Measurements from ENCODE around the gene LARGE1.

LARGE1 gene

DNA sequence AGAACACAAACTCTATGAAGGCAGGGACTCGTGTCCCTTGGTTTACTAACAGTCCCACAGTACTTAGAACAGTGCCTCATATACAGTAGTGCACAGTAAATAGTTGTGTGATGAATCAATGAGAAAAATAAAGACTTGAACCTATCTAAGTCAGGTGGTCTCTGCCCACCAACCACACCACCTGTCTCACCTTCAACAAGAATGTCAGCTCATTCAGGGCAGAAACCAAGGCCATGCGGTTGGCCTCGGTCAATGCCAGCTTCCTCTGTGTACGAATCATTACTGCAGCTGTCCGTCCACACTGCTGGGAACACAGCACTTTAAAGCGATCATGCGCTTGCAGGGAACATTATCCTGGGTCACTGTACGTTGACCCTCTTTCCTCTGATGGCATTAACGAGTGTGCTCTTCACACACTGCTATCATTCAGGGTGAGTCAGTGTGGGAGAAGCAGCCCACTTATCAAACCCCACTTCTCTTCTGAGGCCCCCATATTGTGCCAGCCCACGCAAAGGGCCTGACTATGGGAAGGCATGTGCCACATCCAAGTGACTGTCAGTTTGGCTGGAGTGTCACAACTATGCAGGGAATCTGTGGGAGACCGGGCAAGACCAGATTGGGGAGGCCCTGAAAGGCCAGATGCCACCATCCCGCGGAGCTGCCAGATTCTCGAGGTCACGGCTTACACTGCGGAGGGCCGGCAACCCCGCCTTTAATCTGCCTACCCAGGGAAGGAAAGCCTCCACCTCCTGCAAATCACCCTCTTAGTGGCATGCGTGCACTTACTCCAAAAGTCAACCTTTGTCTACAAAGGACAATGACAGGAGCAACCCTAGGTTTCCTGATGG is 36.1 kb downstream of the LARGE1 start:
- DNase-seq (ENCODE audit: low read depth): peak; percentile 57
- TF ChIP-seq, protein P1, sequence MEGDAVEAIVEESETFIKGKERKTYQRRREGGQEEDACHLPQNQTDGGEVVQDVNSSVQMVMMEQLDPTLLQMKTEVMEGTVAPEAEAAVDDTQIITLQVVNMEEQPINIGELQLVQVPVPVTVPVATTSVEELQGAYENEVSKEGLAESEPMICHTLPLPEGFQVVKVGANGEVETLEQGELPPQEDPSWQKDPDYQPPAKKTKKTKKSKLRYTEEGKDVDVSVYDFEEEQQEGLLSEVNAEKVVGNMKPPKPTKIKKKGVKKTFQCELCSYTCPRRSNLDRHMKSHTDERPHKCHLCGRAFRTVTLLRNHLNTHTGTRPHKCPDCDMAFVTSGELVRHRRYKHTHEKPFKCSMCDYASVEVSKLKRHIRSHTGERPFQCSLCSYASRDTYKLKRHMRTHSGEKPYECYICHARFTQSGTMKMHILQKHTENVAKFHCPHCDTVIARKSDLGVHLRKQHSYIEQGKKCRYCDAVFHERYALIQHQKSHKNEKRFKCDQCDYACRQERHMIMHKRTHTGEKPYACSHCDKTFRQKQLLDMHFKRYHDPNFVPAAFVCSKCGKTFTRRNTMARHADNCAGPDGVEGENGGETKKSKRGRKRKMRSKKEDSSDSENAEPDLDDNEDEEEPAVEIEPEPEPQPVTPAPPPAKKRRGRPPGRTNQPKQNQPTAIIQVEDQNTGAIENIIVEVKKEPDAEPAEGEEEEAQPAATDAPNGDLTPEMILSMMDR (IDR thresholded peaks at IDR 0.05; ENCODE audit: low read depth, low read length): no peak
- TF ChIP-seq POLR2A (IDR thresholded peaks at IDR 0.05; ENCODE audit: extremely low read depth, insufficient read length): no peak
- TF ChIP-seq, protein P2, sequence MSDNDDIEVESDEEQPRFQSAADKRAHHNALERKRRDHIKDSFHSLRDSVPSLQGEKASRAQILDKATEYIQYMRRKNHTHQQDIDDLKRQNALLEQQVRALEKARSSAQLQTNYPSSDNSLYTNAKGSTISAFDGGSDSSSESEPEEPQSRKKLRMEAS (IDR thresholded peaks at IDR 0.05; ENCODE audit: low read depth, low read length): no peak
- no peak for TF ChIP-seq MYC (IDR thresholded peaks at IDR 0.05; ENCODE audit: low read depth, low read length)
- H3K4me3 ChIP-seq (ENCODE audit: low read depth, low read length): no peak overlapping the region

DNA sequence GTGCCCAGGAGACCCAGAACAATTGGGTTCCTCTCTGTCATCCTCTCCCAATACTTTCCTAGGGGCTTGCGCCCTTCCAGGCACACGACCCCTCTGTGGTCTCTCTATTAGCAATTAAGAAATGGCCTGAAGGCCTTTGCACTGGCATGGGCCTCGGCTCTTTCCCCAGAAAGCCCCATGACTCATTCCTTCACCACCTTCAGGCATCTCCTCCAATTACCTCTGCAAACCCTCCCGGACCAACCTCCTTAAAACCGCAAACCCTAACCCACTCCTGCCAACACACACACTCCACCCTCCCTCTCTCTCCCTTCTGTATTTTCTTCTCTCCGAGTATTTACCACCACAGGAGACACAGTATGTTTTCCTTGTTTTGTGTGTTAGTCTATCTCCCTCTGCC is 36.7 kb downstream of the LARGE1 start:
- no peak overlapping the region for H3K4me3 ChIP-seq (ENCODE audit: low read depth, low read length)
- peak; percentile 92 for DNase-seq (ENCODE audit: low read depth)
- no peak for TF ChIP-seq POLR2A (IDR thresholded peaks at IDR 0.05; ENCODE audit: extremely low read depth, insufficient read length)
- no peak for TF ChIP-seq MYC (IDR thresholded peaks at IDR 0.05; ENCODE audit: low read depth, low read length)
- TF ChIP-seq, protein P2 (IDR thresholded peaks at IDR 0.05; ENCODE audit: low read depth, low read length): 0 out of 2 replicates have a peak, but pooled peaks have one; percentile 4
- TF ChIP-seq, protein P1 (IDR thresholded peaks at IDR 0.05; ENCODE audit: low read depth, low read length): no peak

DNA sequence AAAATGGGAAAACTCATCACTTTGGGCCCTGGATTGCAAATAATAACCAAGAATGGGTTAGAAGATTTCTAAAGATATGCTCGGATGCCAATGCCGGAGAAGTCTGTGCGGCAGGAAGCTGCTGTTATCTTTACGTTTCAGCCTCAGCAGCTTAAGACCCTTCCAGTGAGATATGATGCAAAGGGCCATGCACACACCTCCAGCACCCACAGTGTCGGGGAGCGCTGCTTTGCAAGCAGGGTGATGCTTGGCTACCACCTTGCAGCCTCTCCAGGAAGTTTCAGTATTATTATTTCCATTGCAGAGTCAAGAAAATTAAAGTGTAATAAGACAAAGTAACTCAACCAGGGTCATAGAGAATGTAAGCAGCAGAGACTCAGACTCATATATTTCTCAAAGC is 37.3 kb downstream of the LARGE1 start:
- peak; percentile 52 for DNase-seq (ENCODE audit: low read depth)
- no peak for TF ChIP-seq POLR2A (IDR thresholded peaks at IDR 0.05; ENCODE audit: extremely low read depth, insufficient read length)
- TF ChIP-seq, protein P1 (IDR thresholded peaks at IDR 0.05; ENCODE audit: low read depth, low read length): no peak
- TF ChIP-seq, protein P2 (IDR thresholded peaks at IDR 0.05; ENCODE audit: low read depth, low read length): no peak
- TF ChIP-seq MYC (IDR thresholded peaks at IDR 0.05; ENCODE audit: low read depth, low read length): no peak
- H3K4me3 ChIP-seq (ENCODE audit: low read depth, low read length): no peak overlapping the region

DNA sequence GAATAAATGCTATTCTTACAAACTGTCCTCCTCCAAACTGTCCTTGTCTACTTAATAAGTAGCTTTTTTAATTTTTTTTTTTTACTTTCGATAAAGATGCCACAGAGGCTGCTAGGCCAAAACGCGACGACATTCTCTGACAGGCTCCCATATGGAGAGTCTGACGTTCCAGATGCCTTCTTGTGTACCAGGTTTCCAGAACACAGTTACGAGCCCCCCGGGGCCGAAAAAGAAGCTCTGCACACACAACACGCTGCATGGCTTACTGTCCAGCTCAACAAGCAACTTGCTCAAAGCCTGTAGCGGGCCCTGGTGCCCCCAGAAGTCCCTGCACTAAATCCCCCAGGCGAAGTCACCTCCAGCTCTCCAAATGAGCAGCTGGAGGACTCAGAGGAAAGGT is 39.3 kb downstream of the LARGE1 start:
- H3K4me3 ChIP-seq (ENCODE audit: low read depth, low read length): no peak overlapping the region
- no peak for TF ChIP-seq POLR2A (IDR thresholded peaks at IDR 0.05; ENCODE audit: extremely low read depth, insufficient read length)
- TF ChIP-seq MYC (IDR thresholded peaks at IDR 0.05; ENCODE audit: low read depth, low read length): no peak
- TF ChIP-seq, protein P2 (IDR thresholded peaks at IDR 0.05; ENCODE audit: low read depth, low read length): no peak
- TF ChIP-seq, protein P1 (IDR thresholded peaks at IDR 0.05; ENCODE audit: low read depth, low read length): no peak
- DNase-seq (ENCODE audit: low read depth): no peak

DNA sequence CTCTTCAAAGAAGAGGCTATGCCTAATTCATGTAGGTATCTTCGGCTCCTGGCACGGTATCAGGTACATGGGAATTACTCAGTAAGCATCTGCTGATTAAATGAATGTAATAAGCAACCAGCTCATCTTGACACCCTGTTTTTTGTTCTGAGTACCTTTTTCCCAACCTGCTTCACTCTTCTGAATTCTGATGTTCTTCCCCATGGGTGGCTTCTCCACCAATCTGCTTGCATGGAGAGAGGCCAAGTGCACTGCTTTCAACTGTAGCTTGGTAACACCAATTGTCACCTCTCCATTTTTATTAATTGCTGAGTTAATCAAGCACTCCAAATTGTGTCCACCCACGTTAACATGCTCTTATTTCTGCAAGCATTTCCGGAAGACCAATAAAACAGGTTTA is 40.5 kb downstream of the LARGE1 start:
- no peak for DNase-seq (ENCODE audit: low read depth)
- no peak overlapping the region for H3K4me3 ChIP-seq (ENCODE audit: low read depth, low read length)
- TF ChIP-seq, protein P1 (IDR thresholded peaks at IDR 0.05; ENCODE audit: low read depth, low read length): no peak
- TF ChIP-seq MYC (IDR thresholded peaks at IDR 0.05; ENCODE audit: low read depth, low read length): no peak
- TF ChIP-seq POLR2A (IDR thresholded peaks at IDR 0.05; ENCODE audit: extremely low read depth, insufficient read length): no peak
- TF ChIP-seq, protein P2 (IDR thresholded peaks at IDR 0.05; ENCODE audit: low read depth, low read length): no peak

Data from NB4 (cell line).